ENCODE data around the gene TCF19.

- no peak for TF ChIP-seq CTCF (IDR thresholded peaks at IDR 0.05; ENCODE audit: poor library complexity, severe bottlenecking)
- TF ChIP-seq EP300 (conservative IDR thresholded peaks at IDR 0.05; ENCODE audit: poor library complexity, severe bottlenecking): no peak
- TF ChIP-seq RAD21 (conservative IDR thresholded peaks at IDR 0.05): no peak
- no peak for TF ChIP-seq EZH2 (IDR thresholded peaks at IDR 0.05; ENCODE audit: borderline replicate concordance, insufficient read depth, low read length, poor library complexity, severe bottlenecking)
- no peak for TF ChIP-seq REST (IDR thresholded peaks at IDR 0.05; ENCODE audit: borderline replicate concordance)
Observed at GRCh38 chr6:31121131-31121790, 37.1 kb upstream of the TCF19 start.
